NCI-H2107 (cell line): ENCODE measurements around the gene KCNN1.
"Not testable (repeated sequence)": the region's sequence is repeated elsewhere in the genome, so short reads cannot be mapped to it uniquely, and the experiment has no call there.

Experiments
- DNase-seq: peaks from one replicate; lab custom pipeline; 2025; lab: John Stamatoyannopoulos, UW

KCNN1 gene

GRCh38 chr19:17969096-17969792 lies 2.3 kb downstream of the KCNN1 start:
- no peak for DNase-seq

GRCh38 chr19:17972230-17972629 lies 5.3 kb downstream of the KCNN1 start:
- DNase-seq: no peak

GRCh38 chr19:17973759-17974158 lies 6.9 kb downstream of the KCNN1 start:
- DNase-seq: no peak

GRCh38 chr19:17974551-17974950 lies 7.6 kb downstream of the KCNN1 start:
- no peak for DNase-seq

- no peak for DNase-seq
These were observed 8.1 kb downstream of the KCNN1 start for GRCh38 chr19:17975032-17975431.

- DNase-seq: no peak
These were observed 10.1 kb downstream of the KCNN1 start for GRCh38 chr19:17977021-17977420.

- DNase-seq: no peak
These were observed 10.6 kb downstream of the KCNN1 start for GRCh38 chr19:17977488-17977887.

- DNase-seq: no peak
These were observed 14.7 kb downstream of the KCNN1 start for GRCh38 chr19:17981611-17982010.

- DNase-seq: no peak
These were observed 15.5 kb downstream of the KCNN1 start for GRCh38 chr19:17982430-17982829.

GRCh38 chr19:17985037-17985818 lies 18.3 kb downstream of the KCNN1 start:
- no peak for DNase-seq

- not testable (repeated sequence) for DNase-seq
These were observed 19.7 kb downstream of the KCNN1 start for GRCh38 chr19:17986569-17986968.

- no peak for DNase-seq
These were observed 21.3 kb downstream of the KCNN1 start for GRCh38 chr19:17988161-17988560.

GRCh38 chr19:17989425-17990094 lies 22.7 kb downstream of the KCNN1 start:
- no peak for DNase-seq

- DNase-seq: no peak
These were observed 26.3 kb downstream of the KCNN1 start for GRCh38 chr19:17993076-17993813.

GRCh38 chr19:17996826-17997316 lies 30.0 kb downstream of the KCNN1 start:
- peak; percentile 58 for DNase-seq

- no peak for DNase-seq
These were observed 31.3 kb downstream of the KCNN1 start for GRCh38 chr19:17997969-17998826.

- no peak for DNase-seq
These were observed 31.9 kb downstream of the KCNN1 start for GRCh38 chr19:17998827-17999150.

- no peak for DNase-seq
These were observed 33.0 kb downstream of the KCNN1 start for GRCh38 chr19:17999684-18000479.

GRCh38 chr19:18000480-18000914 lies 33.6 kb downstream of the KCNN1 start:
- no peak for DNase-seq
